Activated CD8-positive, alpha-beta T cell treated with anti-CD3 and anti-CD28 coated beads for 36 hours (primary cell): ENCODE data around the gene CGB2. TPM values are rescaled to one million over a fixed set of nuclear protein-coding genes. Genes with fewer than 3 reads are reported as not detected.

ENCODE experiments used
- ATAC-seq: fragments of 200-7000 bp; cut with Tn5 transposase; one replicate; pipeline ENCODE4 v1.10.0; 2021; ENCODE audit warnings: mild to moderate bottlenecking, moderate library complexity
- CTCF ChIA-PET: fragments of 350-600 bp; sonication (Branson Sonifier 250); formaldehyde crosslinking; loops from one replicate; lab custom pipeline; 2021; ENCODE audit warnings: antibody characterized with exemption; lab: Charles Lee
- POLR2A ChIA-PET: fragments of 350-600 bp; sonication (Branson Sonifier 250); formaldehyde crosslinking; loops from one replicate; lab custom pipeline; 2021; ENCODE audit warnings: antibody characterized with exemption; lab: Charles Lee
- DNase-seq: peaks from one replicate; pipeline ENCODE4 v3.0.0-alpha.2; 2020
- H3K27ac Mint-ChIP-seq: one replicate; pipeline ENCODE4 v1.8.0; 2021; ENCODE audit warnings: mild to moderate bottlenecking, mixed read lengths
- H3K27me3 Mint-ChIP-seq: one replicate; pipeline ENCODE4 v1.8.0; 2021; ENCODE audit warnings: mixed read lengths
- H3K36me3 Mint-ChIP-seq: one replicate; pipeline ENCODE4 v1.8.0; 2021; ENCODE audit warnings: low read depth, mixed read lengths
- H3K4me1 Mint-ChIP-seq: one replicate; pipeline ENCODE4 v1.8.0; 2021; ENCODE audit warnings: low read depth, mixed read lengths
- H3K4me3 Mint-ChIP-seq: one replicate; pipeline ENCODE4 v1.8.0; 2021; ENCODE audit warnings: mild to moderate bottlenecking, moderate library complexity, mixed read lengths
- H3K9me3 Mint-ChIP-seq: one replicate; pipeline ENCODE4 v1.8.0; 2021; ENCODE audit warnings: mixed read lengths
- CTCF ChIP-seq: fragments of 200-600 bp; IDR thresholded peaks from one replicate; pipeline ENCODE4 v1.8.0; 2022; ENCODE audit warnings: antibody characterized with exemption, mild to moderate bottlenecking
- intact Hi-C: fragments of 100-400 bp; cut with micrococcal nuclease; formaldehyde crosslinking; loops from one replicate; pipeline ENCODE4 v1.10.0; 2022
- total RNA-seq, 2 experiments: library from RNA; stranded (reverse); gene quantifications; one replicate each; pipeline ENCODE4 v1.2.3, GENCODE V29; 2021

The CGB2 gene
- total RNA-seq, 2 experiments from 2014 or later, result not detected

- no peaks in the 10 kb centered on the region for H3K9me3 Mint-ChIP-seq
- peaks cover 36% of the 10 kb centered on the region for H3K36me3 Mint-ChIP-seq
- ChIA-PET CTCF (interaction anchor here (1.0 to 5.7 kb wide), 7 partner anchors 8 to 150 kb away, joined by 3 to 101 read pairs (median 6); partner anchors contain the start of gene BAX), POLR2A (interaction anchor here (0.6 to 3.5 kb wide), 7 partner anchors 8 to 116 kb away, joined by 3 to 12 read pairs (median 5); no protein-coding TSS in a partner anchor)
- no peak for TF ChIP-seq CTCF
- H3K27me3 Mint-ChIP-seq, result no peaks in the 10 kb centered on the region
- ATAC-seq (no peak), DNase-seq (no peak)
- H3K4me1 Mint-ChIP-seq, result peaks cover 47% of the 10 kb centered on the region
- peak overlapping the region; percentile 91 for H3K27ac Mint-ChIP-seq
- H3K4me3 Mint-ChIP-seq, result peak overlapping the region; percentile 95
- intact Hi-C loops, result no loop called here
Observed at GRCh38 chr19:48991873-48992580, 39.7 kb upstream of the CGB2 start.

GRCh38 chr19:48992581-48993174, 39.0 kb upstream of the CGB2 start:
- no peaks in the 10 kb centered on the region for H3K9me3 Mint-ChIP-seq
- intact Hi-C loops, result no loop called here
- ATAC-seq, result no peak
- no peak for TF ChIP-seq CTCF
- H3K4me3 Mint-ChIP-seq, result peak overlapping the region; percentile 95
- peaks cover 43% of the 10 kb centered on the region for H3K4me1 Mint-ChIP-seq
- peak; percentile 39 for DNase-seq
- peaks cover 34% of the 10 kb centered on the region for H3K36me3 Mint-ChIP-seq
- ChIA-PET CTCF (interaction anchor here (0.9 to 5.7 kb wide), 27 partner anchors 7 to 347 kb away, joined by 3 to 101 read pairs (median 6); partner anchors contain the start of genes BAX, CGB7, DHDH and LIN7B), POLR2A (interaction anchor here (0.6 to 3.5 kb wide), 12 partner anchors 8 to 344 kb away, joined by 3 to 18 read pairs (median 5); partner anchors contain the start of genes FTL and LIN7B)
- no peaks in the 10 kb centered on the region for H3K27me3 Mint-ChIP-seq
- peak overlapping the region; percentile 91 for H3K27ac Mint-ChIP-seq

- peak; percentile 97 for TF ChIP-seq CTCF
- Mint-ChIP-seq H3K36me3 (peaks cover 29% of the 10 kb centered on the region), H3K4me1 (peaks cover 42% of the 10 kb centered on the region), H3K27me3 (no peaks in the 10 kb centered on the region), H3K27ac (peak within 1 kb of the TSS; percentile 98), H3K9me3 (no peaks in the 10 kb centered on the region), H3K4me3 (peak within 1 kb of the TSS; percentile 95)
- intact Hi-C loops, result no loop called here
- DNase-seq (peak; percentile 100), ATAC-seq (peak; percentile 95)
- ChIA-PET CTCF (interaction anchor here (0.7 to 5.7 kb wide), 40 partner anchors 8 to 348 kb away, joined by 3 to 101 read pairs (median 5); partner anchors contain the start of genes BAX, CGB7, DHDH and LIN7B), POLR2A (interaction anchor here (0.6 to 3.5 kb wide), 17 partner anchors 9 to 670 kb away, joined by 3 to 18 read pairs (median 4); partner anchors contain the start of genes FTL and LIN7B)
Observed at GRCh38 chr19:48993175-48994034, 38.3 kb upstream of the CGB2 start, which contains the start of the genes GYS1 and RUVBL2. GYS1 (minus strand) TSS chr19:48993309; CDS start chr19:48993112, 197 bp downstream. RUVBL2 (plus strand) TSS chr19:48993887; CDS start chr19:48993912, 25 bp downstream.

GRCh38 chr19:48994035-48994386, 37.7 kb upstream of the CGB2 start:
- DNase-seq (no peak), ATAC-seq (no peak)
- POLR2A ChIA-PET, result interaction anchor here (0.6 to 3.5 kb wide), 15 partner anchors 8 to 348 kb away, joined by 3 to 18 read pairs (median 5); partner anchors contain the start of genes CA11, FTL and LIN7B
- CTCF ChIA-PET, result interaction anchor here (0.9 to 5.7 kb wide), 27 partner anchors 8 to 206 kb away, joined by 3 to 101 read pairs (median 6); partner anchors contain the start of genes BAX, CGB7, DHDH and LIN7B
- intact Hi-C loops, result no loop called here
- Mint-ChIP-seq H3K27me3 (no peaks in the 10 kb centered on the region), H3K4me1 (peaks cover 42% of the 10 kb centered on the region), H3K36me3 (peaks cover 26% of the 10 kb centered on the region), H3K9me3 (no peaks in the 10 kb centered on the region), H3K4me3 (peak overlapping the region; percentile 95), H3K27ac (peak overlapping the region; percentile 98)
- no peak for TF ChIP-seq CTCF
